GM10266 (cell line): ENCODE measurements around the gene PTGDS.

Experiments used
- DNase-seq: peaks from one replicate; pipeline ENCODE4 v3.0.0; 2012; ENCODE audit errors: extremely low spot score
- CTCF ChIP-seq: IDR thresholded peaks from 2 replicates; pipeline ENCODE4 v1.5.1; 2012; ENCODE audit warnings: mild to moderate bottlenecking, low read depth; ENCODE audit not compliant: control insufficient read depth, insufficient read depth; ENCODE audit errors: missing control alignments

Gene PTGDS

DNA sequence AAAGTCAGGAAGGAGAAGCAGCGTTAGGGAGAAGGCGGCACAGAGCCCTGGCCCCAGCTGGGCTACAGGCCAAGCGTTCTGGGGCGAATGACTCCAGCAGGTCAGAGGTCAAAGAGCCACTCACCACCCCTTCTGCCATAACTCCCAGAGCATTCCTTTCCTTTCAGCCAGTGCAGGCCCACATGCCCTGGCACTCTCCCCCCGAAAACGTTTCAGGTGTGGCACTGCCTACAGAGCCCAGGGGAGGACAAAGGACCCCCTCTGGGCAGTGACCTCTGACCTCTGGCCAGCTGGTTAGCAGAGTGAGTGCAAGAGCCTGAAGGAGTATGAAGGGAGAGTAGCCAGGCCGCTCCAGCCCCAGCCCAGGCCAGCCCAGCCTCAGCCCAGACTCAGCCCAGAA, 45.9 kb downstream of the PTGDS start:
- no peak for DNase-seq

GRCh38 chr9:137023583-137023991, 46.3 kb downstream of the PTGDS start:
- DNase-seq: no peak

More for the DNA sequence above, 45.9 kb downstream of the PTGDS start:
- no peak for TF ChIP-seq CTCF

GRCh38 chr9:137025517-137025966, 48.2 kb downstream of the PTGDS start:
- no peak for TF ChIP-seq CTCF
- DNase-seq: no peak

More at GRCh38 chr9:137023583-137023991, 46.3 kb downstream of the PTGDS start:
- TF ChIP-seq CTCF: no peak

- no peak for TF ChIP-seq CTCF
- DNase-seq: no peak
Measured at GRCh38 chr9:137026384-137026783, 49.1 kb downstream of the PTGDS start.

- TF ChIP-seq CTCF: no peak
- no peak for DNase-seq
Measured at GRCh38 chr9:137026828-137027227, 49.5 kb downstream of the PTGDS start.

DNA sequence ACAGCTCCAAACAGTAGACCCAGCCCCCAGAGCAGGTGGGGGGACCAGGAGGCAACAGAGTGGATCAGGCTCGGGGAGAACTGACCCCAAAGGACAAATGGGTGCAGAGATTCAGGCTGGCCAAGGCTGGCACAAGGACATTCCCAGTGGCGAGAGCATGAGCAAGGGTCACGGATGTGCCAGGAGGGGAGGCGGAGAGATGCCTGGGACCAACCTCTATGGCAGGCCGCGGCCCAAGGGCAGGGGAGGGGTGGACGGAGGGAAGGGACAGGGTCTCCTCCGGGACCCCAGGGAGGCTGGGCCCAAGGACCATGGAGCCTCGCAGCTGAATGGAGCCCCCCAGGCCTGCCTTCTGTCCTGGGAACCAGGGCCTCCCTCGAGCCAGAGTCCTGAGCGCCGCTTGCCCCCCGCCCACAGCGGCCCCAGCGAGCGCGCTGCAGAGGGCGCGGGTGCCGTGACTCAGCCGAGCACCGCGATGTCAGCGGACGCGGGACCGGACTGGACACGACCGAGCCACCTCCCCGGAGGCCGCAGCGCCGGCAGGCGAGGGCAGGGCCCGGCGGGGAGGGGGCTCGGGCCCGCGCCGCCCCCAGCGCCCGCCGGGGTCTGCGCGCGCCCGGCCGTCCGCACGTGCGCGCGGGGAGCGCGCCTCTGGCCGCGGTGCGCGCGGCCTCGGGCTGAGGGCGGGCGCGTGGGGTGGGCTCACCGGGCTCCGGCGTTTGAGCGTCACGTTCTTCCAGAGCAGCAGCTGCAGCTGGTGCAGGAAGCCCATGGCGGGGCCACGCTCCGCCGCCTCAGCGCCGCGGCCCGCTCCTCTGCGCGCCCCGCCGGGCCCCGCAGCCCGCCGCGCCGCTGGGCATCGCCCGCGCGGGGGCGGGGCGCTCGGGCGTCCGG, 50.3 kb downstream of the PTGDS start, which contains the start of gene ABCA2:
ABCA2 (minus strand) TSS at position 869 of the 894 bp plus-strand sequence; CDS start at position 772, 97 bp downstream.
- DNase-seq: no peak
- TF ChIP-seq CTCF: no peak
